Brain microvascular endothelial cell (primary cell): ENCODE measurements around the gene CCL19.

Experiments
- DNase-seq: peaks from one replicate; pipeline ENCODE4 v3.0.0-alpha.2; 2020
- H3K27ac ChIP-seq: fragments of 250-450 bp; sonication (Bioruptor Pico); 2 replicates; pipeline ENCODE4 v1.5.1; 2020; ENCODE audit warnings: mild to moderate bottlenecking, moderate library complexity
- H3K27me3 ChIP-seq: fragments of 250-450 bp; sonication (Bioruptor Pico); replicated peaks from 2 replicates; pipeline ENCODE4 v1.5.1; 2020; ENCODE audit warnings: mild to moderate bottlenecking
- H3K36me3 ChIP-seq: fragments of 250-450 bp; sonication (Bioruptor Pico); replicated peaks from 2 replicates; pipeline ENCODE4 v1.5.1; 2020; ENCODE audit warnings: mild to moderate bottlenecking
- H3K4me3 ChIP-seq: 2 replicates; pipeline ENCODE4 v1.5.1; 2011; ENCODE audit warnings: low read depth, mild to moderate bottlenecking, control low read depth, low read length, moderate library complexity
- CTCF ChIP-seq: IDR thresholded peaks from 2 replicates; pipeline ENCODE4 v1.5.1; 2011; ENCODE audit warnings: low read depth, mild to moderate bottlenecking, moderate library complexity, low read length, control low read depth, inconsistent platforms; ENCODE audit errors: missing control alignments
- in situ Hi-C: cut with HindIII; loops from 2 replicates; pipeline ENCODE4 v1.10.0; 2017; ENCODE audit warnings: low sequenced_read_pairs, low pct_ligation_motif_present

Gene CCL19

GRCh38 chr9:34651876-34652601 is 39.0 kb downstream of the CCL19 start, which contains the start of gene IL11RA:
Gene IL11RA (plus strand): TSS chr9:34652185. CDS start chr9:34655218, 3,033 bp downstream.
- H3K27ac ChIP-seq, result peak within 1 kb of the TSS; percentile 15
- peak; percentile 75 for DNase-seq
- H3K27me3 ChIP-seq, result no peaks in the 10 kb centered on the region
- in situ Hi-C loops, result no loop called here
- no peak for TF ChIP-seq CTCF
- H3K4me3 ChIP-seq, result peak within 1 kb of the TSS; percentile 48
- peaks cover 10% of the 10 kb centered on the region for H3K36me3 ChIP-seq

DNA sequence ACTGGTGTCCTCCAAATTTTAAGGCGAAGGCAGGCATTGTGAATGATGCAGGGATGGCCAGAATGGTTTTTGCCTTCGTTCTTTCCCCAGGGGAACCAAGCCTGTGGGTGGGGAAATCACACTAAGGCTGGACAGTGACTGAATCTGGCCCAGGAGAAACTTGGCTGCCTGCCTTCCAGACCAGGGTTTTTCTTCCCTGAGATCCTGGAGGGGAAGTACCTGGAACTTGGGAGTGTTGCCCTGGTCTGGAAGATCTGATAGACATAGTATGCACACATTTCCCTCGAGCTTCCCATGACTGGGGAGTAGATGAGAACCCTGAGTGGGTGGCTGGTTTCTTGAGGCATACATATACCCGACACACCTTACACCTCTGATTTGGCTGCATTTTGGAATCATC is 39.8 kb downstream of the CCL19 start:
- TF ChIP-seq CTCF, result no peak
- in situ Hi-C loops, result no loop called here

DNA sequence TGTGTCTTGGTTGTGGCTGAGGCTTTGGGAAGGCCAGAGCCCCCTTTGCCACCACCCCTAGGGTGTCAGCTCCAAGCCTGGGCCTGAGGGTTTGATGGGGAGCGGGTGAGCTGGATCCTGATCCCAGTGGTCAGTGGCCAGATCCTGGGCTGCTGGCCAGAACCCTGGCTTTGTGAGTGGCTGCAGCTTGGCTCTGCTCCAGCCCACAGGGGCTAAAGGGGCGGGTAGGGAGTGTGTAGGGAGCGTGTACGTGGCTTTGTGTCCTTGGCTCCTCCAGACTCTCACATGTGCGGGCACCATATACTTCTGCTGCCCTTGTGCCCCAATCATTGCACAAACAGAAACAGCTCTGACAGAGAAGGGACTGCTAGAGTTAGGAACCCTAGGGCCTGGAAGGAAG is 40.3 kb downstream of the CCL19 start:
- no peak overlapping the region for H3K27ac ChIP-seq

More for the DNA sequence above, 39.8 kb downstream of the CCL19 start:
- Histone ChIP-seq H3K4me3 (no peak overlapping the region), H3K27me3 (no peaks in the 10 kb centered on the region), H3K27ac (no peak overlapping the region), H3K36me3 (peaks cover 10% of the 10 kb centered on the region)
- DNase-seq, result peak; percentile 28

DNA sequence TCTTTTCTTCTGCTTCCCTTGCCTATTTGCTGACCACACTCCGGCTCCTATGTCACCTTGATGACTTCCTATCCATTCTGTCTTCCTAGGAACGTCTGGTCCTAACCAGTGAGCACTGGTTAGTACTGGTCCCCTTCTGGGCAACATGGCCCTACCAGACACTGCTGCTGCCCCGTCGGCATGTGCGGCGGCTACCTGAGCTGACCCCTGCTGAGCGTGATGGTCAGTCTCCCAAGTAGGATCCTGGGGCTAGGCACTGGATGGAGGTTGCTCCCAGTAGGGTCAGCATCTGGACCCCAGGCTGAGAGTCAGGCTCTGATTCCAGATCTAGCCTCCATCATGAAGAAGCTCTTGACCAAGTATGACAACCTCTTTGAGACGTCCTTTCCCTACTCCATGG is 42.4 kb downstream of the CCL19 start:
- Histone ChIP-seq H3K36me3 (peaks cover 10% of the 10 kb centered on the region), H3K27ac (no peak overlapping the region), H3K4me3 (no peak overlapping the region), H3K27me3 (no peaks in the 10 kb centered on the region)
- in situ Hi-C loops, result no loop called here
- DNase-seq, result no peak
- TF ChIP-seq CTCF, result no peak

More for the DNA sequence above, 40.3 kb downstream of the CCL19 start:
- DNase-seq, result no peak
- TF ChIP-seq CTCF, result no peak
- in situ Hi-C loops, result no loop called here
- H3K27me3 ChIP-seq, result no peaks in the 10 kb centered on the region
- H3K36me3 ChIP-seq, result peaks cover 10% of the 10 kb centered on the region
- H3K4me3 ChIP-seq, result no peak overlapping the region

GRCh38 chr9:34647651-34648050 is 43.4 kb downstream of the CCL19 start:
- no peak for TF ChIP-seq CTCF
- no peak overlapping the region for H3K27ac ChIP-seq
- in situ Hi-C loops, result no loop called here

DNA sequence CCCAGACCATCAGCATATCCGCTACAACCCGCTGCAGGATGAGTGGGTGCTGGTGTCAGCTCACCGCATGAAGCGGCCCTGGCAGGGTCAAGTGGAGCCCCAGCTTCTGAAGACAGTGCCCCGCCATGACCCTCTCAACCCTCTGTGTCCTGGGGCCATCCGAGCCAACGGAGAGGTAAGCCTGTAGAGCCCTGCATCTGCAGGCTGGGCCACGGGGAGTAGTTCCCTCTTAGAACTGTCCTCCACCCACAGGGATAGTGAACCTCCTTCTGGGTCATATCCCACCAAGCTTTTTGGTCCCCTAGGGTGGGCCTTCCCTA is 44.0 kb downstream of the CCL19 start:
- no peak for DNase-seq
- TF ChIP-seq CTCF, result no peak
- Histone ChIP-seq H3K27ac (no peak overlapping the region), H3K27me3 (no peaks in the 10 kb centered on the region), H3K36me3 (peaks cover 10% of the 10 kb centered on the region), H3K4me3 (peak overlapping the region; percentile 67)
- in situ Hi-C loops, result no loop called here

More at GRCh38 chr9:34647651-34648050, 43.4 kb downstream of the CCL19 start:
- DNase-seq, result no peak
- peak overlapping the region; percentile 67 for H3K4me3 ChIP-seq
- H3K27me3 ChIP-seq, result no peaks in the 10 kb centered on the region
- peaks cover 10% of the 10 kb centered on the region for H3K36me3 ChIP-seq
